ENCODE measurements around the gene TRDMT1.
A peak's percentile ranks its signal among the peaks of the same experiment; 100 is the strongest.

The TRDMT1 gene

DNA sequence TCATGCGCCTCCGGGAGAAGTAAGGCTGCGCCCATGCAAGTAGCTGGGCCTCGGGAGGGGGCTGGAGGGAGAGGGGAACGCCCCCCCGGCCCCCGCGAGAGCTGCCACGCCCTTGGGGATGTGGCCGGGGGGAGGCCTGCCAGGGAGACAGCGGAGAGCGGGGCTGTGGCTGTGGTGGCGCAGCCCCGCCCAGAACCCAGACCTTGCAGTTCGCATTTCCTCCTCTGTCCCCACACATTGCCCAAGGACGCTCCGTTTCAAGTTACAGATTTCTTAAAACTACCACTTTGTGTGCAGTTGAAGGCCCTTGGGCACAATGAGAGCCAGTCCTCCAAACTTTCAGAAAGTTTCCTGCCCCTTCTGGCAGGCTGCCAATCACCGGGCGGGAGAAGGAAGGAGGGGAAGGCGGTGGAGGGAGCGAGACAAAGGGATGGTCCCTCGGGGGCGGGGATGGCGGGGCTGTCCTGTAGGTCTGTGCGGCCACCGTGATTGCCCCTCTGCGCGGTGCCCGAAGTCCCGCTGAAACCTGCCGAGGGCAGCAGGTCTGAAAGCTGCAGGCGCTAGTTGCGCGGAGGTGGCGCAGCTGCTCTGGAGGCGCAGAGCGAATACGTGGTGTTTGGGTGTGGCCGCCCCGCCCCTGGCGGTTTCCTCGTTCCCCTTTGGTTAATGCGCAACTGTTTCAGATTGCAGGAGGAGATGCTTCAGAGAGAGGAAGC, 28.7 kb upstream of the TRDMT1 start:
- DNase-seq (ENCODE audit: low read depth): peak; percentile 81

DNA sequence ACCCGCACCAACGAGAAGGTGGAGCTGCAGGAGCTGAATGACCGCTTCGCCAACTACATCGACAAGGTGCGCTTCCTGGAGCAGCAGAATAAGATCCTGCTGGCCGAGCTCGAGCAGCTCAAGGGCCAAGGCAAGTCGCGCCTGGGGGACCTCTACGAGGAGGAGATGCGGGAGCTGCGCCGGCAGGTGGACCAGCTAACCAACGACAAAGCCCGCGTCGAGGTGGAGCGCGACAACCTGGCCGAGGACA, 28.2 kb upstream of the TRDMT1 start:
- DNase-seq (ENCODE audit: low read depth): no peak

- peak; percentile 79 for DNase-seq (ENCODE audit: low read depth)
These were observed 27.7 kb upstream of the TRDMT1 start for GRCh38 chr10:17229016-17229716.

GRCh38 chr10:17228091-17229015, 26.9 kb upstream of the TRDMT1 start, which contains the start of gene VIM:
Gene VIM, plus strand, starts transcription at chr10:17228241. Its CDS starts 1,182 bp downstream, at chr10:17229423.
- DNase-seq (ENCODE audit: low read depth): peak; percentile 85

DNA sequence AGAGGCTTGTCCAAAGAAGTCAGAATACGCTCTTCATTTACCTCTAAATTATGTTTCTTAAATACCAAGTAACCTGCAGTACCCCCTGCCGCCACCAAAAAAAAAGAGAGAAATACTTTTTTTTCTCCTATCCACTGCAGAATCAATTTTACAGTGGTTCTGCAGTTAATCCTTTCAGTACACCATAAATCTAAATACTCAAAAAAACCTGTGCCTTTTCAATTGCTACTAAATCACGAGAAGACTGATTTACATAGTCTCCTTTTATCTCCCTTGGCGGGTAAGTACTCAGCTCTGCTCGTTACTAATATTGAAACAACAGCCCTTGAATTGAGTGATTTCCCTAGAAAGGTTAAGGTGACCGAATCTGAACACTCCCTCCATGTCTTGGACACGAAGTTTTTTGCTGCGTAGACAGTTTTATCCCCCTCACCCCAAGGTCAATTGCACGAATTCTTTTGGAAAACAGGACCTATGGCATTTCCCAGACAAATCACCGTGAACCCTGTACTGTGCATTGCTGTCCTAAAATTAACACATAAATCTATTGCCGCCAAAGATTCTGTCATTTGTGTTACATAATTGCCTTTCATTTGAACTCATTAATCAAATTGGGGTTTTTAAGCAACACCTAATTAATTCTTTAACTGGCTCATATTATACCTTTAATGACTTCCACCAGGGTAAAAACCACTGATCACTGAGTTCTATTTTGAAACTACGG, 26.1 kb upstream of the TRDMT1 start:
- no peak for DNase-seq (ENCODE audit: low read depth)

DNA sequence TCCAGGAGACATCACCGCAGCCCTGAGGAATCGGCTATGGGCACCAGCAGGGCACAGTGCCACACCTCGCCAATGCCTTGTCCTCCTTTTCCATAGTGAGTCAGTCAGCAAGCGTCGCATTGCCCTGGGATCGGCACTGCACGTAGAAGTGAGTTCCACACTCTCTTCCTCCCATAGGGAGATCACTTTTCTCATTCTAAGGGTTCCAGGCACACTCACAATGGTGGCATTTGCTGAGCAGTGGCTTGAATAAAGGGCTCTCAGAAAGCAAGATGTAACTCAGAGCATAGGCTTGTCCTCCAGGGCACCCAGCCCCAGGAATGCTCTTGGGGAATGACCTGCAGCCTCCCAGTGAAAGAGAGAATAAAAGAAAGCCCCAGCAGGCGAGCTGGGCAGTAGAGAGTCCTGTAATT, 25.4 kb upstream of the TRDMT1 start:
- DNase-seq (ENCODE audit: low read depth): no peak

- no peak for DNase-seq (ENCODE audit: low read depth)
These were observed 24.3 kb upstream of the TRDMT1 start for GRCh38 chr10:17225808-17226207.

- DNase-seq (ENCODE audit: low read depth): no peak
These were observed 20.9 kb upstream of the TRDMT1 start for GRCh38 chr10:17222329-17222728.

DNA sequence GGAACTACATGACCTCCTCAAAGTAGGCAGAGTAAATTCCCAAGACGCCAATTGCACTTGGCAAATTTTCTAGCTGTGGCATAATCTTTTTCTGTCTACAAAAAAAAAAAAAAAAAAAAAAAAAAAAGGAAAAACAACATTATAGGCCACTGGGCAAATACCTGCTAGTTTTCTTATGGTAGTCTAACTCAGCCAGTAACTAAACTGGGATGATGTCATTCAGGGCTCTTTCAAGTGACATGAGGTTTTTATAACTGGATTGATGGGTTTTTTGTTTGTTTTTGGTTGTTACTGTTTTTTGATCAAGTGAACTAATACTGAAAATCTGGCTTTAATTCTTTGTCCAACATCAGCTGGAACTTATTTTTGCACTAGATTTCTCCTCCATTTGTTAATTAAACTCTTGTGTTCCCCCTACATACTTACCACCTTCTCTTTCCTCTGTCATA, 19.2 kb upstream of the TRDMT1 start:
- no peak for DNase-seq (ENCODE audit: low read depth)

DNA sequence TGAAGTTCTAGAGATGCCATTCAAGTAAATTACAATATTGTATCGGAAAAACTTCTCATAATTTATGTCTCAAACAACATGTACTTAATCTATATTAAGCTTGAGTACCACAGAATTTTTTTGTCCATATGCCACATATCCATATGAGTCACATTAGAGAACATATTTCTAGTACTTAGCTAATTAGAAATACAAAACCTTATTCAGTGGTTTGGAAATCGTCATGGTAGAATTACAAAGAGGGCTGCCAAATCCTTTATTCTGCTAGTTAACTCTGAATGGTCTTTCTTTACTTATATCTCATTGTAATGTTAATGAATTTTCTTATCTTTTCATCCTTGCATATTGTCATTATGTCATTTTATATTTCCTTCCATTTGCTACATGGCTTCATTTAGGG, 17.6 kb upstream of the TRDMT1 start:
- DNase-seq (ENCODE audit: low read depth): no peak

DNA sequence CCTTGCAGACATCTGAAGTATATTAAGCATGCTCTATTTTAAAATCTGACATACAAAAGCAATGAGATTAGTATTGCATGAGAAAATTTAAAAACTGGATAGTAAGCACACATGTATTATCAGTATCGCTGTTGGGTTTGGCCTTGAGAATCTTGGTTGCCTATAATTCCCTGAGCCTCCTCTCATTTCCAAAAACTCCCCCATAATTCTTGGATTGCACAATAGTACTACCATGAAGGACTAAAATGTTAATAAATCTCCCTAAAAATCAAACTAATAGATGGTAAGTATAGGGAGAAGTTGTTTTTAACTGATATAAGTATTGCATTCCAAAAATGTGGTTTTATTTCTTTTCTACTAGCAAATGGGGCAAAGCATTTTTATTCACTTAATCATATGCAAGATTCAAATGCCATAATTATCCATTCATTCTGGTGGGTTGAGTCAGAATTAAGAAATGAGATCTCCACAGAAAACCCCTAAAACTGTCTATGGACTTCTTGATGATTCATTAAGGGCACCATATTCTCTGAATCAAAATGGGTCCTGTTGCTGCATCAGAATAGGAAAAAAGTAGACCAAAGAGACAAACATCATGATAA, 16.3 kb upstream of the TRDMT1 start:
- no peak for DNase-seq (ENCODE audit: low read depth)

DNA sequence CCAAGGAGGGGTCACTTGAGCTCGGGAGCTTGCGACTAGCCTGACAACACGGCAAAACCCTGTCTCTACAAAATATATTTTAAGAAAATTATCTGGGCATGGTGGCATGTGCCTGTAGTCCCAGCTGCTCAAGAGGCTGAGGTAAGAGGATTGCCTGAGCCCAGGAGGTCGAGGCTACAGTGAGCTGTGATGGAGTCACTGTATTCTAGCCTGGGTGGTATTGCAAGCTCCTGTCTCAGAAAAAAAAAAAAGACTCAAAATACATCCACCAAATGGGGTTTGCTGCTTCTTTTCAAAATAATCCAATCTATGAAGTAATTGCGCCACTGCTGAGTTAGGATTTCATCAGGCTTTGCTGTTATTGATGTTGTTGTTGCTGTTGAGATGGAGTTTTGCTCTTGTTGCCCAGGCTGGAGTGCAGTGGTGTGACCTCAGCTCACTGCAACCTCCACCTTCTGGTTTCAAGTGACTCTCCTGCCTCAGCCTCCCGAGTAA, 15.5 kb upstream of the TRDMT1 start:
- DNase-seq (ENCODE audit: low read depth): no peak

DNA sequence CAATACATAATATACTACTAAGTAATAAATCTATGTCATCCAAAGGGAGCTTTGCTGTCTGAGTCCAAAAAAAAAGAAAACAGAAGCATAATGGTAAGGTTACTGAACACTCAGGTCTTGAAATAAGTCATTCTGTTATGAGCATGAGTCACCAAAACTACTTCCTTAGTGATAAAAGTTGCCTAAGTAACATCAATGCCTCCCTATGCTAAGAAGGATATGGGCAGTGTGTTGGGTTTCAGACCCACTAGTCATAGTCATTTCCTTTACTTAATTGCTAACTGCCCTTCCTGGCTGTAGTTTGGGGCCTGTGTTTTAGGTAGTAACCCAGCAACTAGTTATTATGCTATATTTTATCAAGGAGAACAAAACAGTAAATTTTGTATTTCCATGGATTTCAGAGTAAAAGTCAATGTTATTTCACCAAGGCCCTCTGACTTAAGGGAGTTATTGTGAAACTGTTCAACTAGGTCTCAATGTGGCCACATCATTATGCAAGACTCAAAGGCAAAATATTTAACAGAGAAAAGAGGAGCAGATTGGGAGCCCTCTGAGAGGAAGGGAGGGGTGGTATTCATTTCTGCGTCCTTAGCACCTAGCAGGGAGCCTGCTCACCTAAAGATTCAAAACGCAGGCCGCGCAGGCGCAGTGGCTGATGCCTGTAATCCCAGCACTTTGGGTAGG, 14.9 kb upstream of the TRDMT1 start:
- no peak for DNase-seq (ENCODE audit: low read depth)

GRCh38 chr10:17215782-17216122, 14.3 kb upstream of the TRDMT1 start:
- DNase-seq (ENCODE audit: low read depth): no peak

- no peak for DNase-seq (ENCODE audit: low read depth)
These were observed 13.7 kb upstream of the TRDMT1 start for GRCh38 chr10:17214971-17215781.

- DNase-seq (ENCODE audit: low read depth): no peak
These were observed 13.1 kb upstream of the TRDMT1 start for GRCh38 chr10:17214526-17214925.

DNA sequence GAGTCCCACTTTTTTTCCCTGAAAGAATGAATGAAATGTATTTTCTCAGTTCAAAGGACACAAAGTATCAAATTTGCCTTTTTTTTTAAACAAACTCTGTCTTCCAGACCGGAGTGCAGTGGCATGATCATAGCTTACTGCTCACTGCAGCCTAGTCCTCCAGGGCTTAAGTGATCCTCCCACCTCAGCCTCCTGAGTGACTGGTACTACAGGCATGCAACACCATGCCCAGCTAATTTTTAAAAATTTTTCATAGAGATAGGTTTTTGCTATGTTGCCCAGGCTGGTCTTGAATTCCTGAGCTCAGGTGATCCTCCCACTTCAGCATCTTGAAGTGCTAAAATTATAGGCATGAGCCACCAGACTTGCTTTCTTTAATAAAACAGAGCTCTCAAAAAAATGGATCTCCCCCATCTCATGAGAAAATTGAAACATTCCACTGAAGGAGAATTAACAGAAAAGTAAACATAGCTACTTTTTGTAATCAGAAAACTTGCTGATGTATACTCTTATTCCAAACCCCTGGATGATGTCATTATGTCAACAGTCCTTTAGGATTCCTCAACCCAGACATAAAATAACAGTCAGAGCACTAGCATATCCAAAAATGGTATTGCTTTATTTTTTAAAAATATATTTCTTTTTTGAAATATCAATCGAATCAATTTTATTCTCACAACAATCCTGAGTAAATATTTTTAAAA, 12.3 kb upstream of the TRDMT1 start:
- DNase-seq (ENCODE audit: low read depth): no peak

GRCh38 chr10:17212802-17213221, 11.3 kb upstream of the TRDMT1 start:
- no peak for DNase-seq (ENCODE audit: low read depth)

- no peak for DNase-seq (ENCODE audit: low read depth)
These were observed 8.9 kb upstream of the TRDMT1 start for GRCh38 chr10:17210361-17210760.

- DNase-seq (ENCODE audit: low read depth): no peak
These were observed 8.4 kb upstream of the TRDMT1 start for GRCh38 chr10:17209881-17210280.
